H1 (cell line): ENCODE results near the gene PPP1R9A. TPM values are rescaled to one million over a fixed set of nuclear protein-coding genes. Genes with fewer than 3 reads are reported as not detected.

ENCODE experiments used
- CTCF ChIA-PET: fragments of 300-600 bp; sonication (Branson Sonifier 250); formaldehyde crosslinking; loops from one replicate; lab custom pipeline; 2021; ENCODE audit not compliant: partially characterized antibody; lab: Charles Lee
- POLR2A ChIA-PET: fragments of 300-600 bp; sonication (Branson Sonifier 250); formaldehyde crosslinking; loops from one replicate; lab custom pipeline; 2021; ENCODE audit warnings: inconsistent platforms; ENCODE audit not compliant: partially characterized antibody; lab: Charles Lee
- DNase-seq, 2 experiments: peaks; one replicate each; pipeline versions ENCODE4 v3.0.0 to v3.0.0-alpha.2; 2010 to 2022; ENCODE audit warnings: low spot score in 2 of 2, low read depth in 1 of 2, mixed read lengths in 1 of 2
- FAIRE-seq: peaks from 2 replicates; lab custom pipeline; 2011; peaks lifted over from hg19 to GRCh38; lab: Jason Lieb, UNC
- H2AFZ ChIP-seq: 2 replicates; pipeline ENCODE4 v1.8.1; 2012; ENCODE audit warnings: low read length, inconsistent platforms
- H2AK5ac ChIP-seq: 2 replicates; pipeline ENCODE4 v1.6.1; 2013; ENCODE audit warnings: low read depth, low read length
- H2BK120ac ChIP-seq: replicated peaks from 2 replicates; pipeline ENCODE3; 2013; ENCODE audit warnings: low read depth, low read length, inconsistent platforms
- H2BK12ac ChIP-seq: 2 replicates; pipeline ENCODE4 v1.6.1; 2013; ENCODE audit warnings: low read depth, low read length
- H2BK15ac ChIP-seq: 2 replicates; pipeline ENCODE4 v1.6.1; 2013; ENCODE audit warnings: low read length
- H2BK20ac ChIP-seq: 2 replicates; pipeline ENCODE4 v1.6.1; 2013; ENCODE audit warnings: low read length
- H2BK5ac ChIP-seq: 2 replicates; pipeline ENCODE4 v1.6.1; 2013; ENCODE audit warnings: low read depth, low read length
- H3K14ac ChIP-seq: 2 replicates; pipeline ENCODE4 v1.6.1; 2013; ENCODE audit warnings: inconsistent platforms; ENCODE audit not compliant: insufficient read length
- H3K18ac ChIP-seq: 2 replicates; pipeline ENCODE4 v1.6.1; 2013; ENCODE audit warnings: low read length; ENCODE audit errors: extremely low read depth
- H3K23ac ChIP-seq: 2 replicates; pipeline ENCODE4 v1.6.1; 2013; ENCODE audit warnings: inconsistent platforms; ENCODE audit not compliant: insufficient read length
- H3K23me2 ChIP-seq: 2 replicates; pipeline ENCODE4 v1.6.1; 2013; ENCODE audit warnings: low read depth, low read length
- H3K27ac ChIP-seq: 2 replicates; pipeline ENCODE4 v1.6.1; 2011; ENCODE audit warnings: low read depth, low read length, inconsistent platforms
- H3K27me3 ChIP-seq, 4 experiments: replicated peaks in 1 of 4; 1 replicate in 1 of 4; 2 replicates in 3 of 4; pipeline versions ENCODE4 v1.6.1 to v1.8.1; 2011 to 2013; ENCODE audit warnings: low read length in 3 of 4, mild to moderate bottlenecking in 3 of 4, inconsistent platforms in 2 of 4, mixed read lengths in 2 of 4, moderate library complexity in 1 of 4; ENCODE audit not compliant: control insufficient read depth in 3 of 4, insufficient read depth in 3 of 4; ENCODE audit errors: extremely low read depth in 1 of 4
- H3K36me3 ChIP-seq, 4 experiments: 2 replicates each; pipeline versions ENCODE4 v1.6.1 to v1.8.1; 2011 to 2013; ENCODE audit warnings: mild to moderate bottlenecking in 4 of 4, low read length in 3 of 4, moderate library complexity in 2 of 4, control low read depth in 1 of 4, inconsistent platforms in 1 of 4; ENCODE audit not compliant: insufficient read depth in 4 of 4, control insufficient read depth in 2 of 4
- H3K4ac ChIP-seq: replicated peaks from 2 replicates; pipeline ENCODE3; 2013; ENCODE audit warnings: low read length, low read depth, mixed read lengths, inconsistent platforms; ENCODE audit not compliant: insufficient read length
- H3K4me1 ChIP-seq, 4 experiments: replicated peaks in 1 of 4; 1 replicate in 1 of 4; 2 replicates in 3 of 4; pipeline versions ENCODE4 v1.6.1 to v1.8.1; 2011 to 2013; ENCODE audit warnings: low read length in 3 of 4, inconsistent platforms in 2 of 4, mixed read lengths in 1 of 4; ENCODE audit not compliant: insufficient read depth in 4 of 4, control insufficient read depth in 3 of 4
- H3K4me2 ChIP-seq, 2 experiments: 2 replicates each; pipeline versions ENCODE4 v1.6.1 to v1.8.1; 2011 to 2013; ENCODE audit warnings: low read depth in 2 of 2, low read length in 2 of 2, control low read depth in 1 of 2, inconsistent platforms in 1 of 2, mild to moderate bottlenecking in 1 of 2; ENCODE audit not compliant: insufficient read depth in 1 of 2
- H3K4me3 ChIP-seq, 4 experiments: fragments of 200-600, 300-600 bp in 1 of 4; sonication (generic), shearing (Covaris generic), sonication (Bioruptor Twin) in 1 of 4; 2 replicates each; pipeline versions ENCODE4 v1.5.1 to v1.8.1; 2011 to 2016; ENCODE audit warnings: low read length in 4 of 4, low read depth in 3 of 4, control low read depth in 2 of 4, inconsistent platforms in 2 of 4, mild to moderate bottlenecking in 2 of 4, mixed read lengths in 1 of 4, moderate library complexity in 1 of 4; ENCODE audit not compliant: insufficient read depth in 2 of 4; ENCODE audit errors: extremely low read depth in 1 of 4
- H3K56ac ChIP-seq: replicated peaks from 2 replicates; pipeline ENCODE3; 2013; ENCODE audit warnings: low read depth, mild to moderate bottlenecking, mixed read lengths, low read length, inconsistent platforms; ENCODE audit not compliant: insufficient read length
- H3K79me1 ChIP-seq: 2 replicates; pipeline ENCODE4 v1.6.1; 2013; ENCODE audit warnings: low read depth, low read length, control low read depth
- H3K79me2 ChIP-seq, 2 experiments: 2 replicates each; pipeline versions ENCODE4 v1.6.1 to v1.8.1; 2012 to 2013; ENCODE audit warnings: low read length in 2 of 2, mild to moderate bottlenecking in 2 of 2, inconsistent platforms in 1 of 2; ENCODE audit not compliant: insufficient read depth in 2 of 2, control insufficient read depth in 1 of 2
- H3K9ac ChIP-seq, 4 experiments: replicated peaks in 1 of 4; 1 replicate in 1 of 4; 2 replicates in 3 of 4; pipeline versions ENCODE4 v1.6.1 to v1.8.1; 2011 to 2013; ENCODE audit warnings: low read depth in 3 of 4, low read length in 3 of 4, control low read depth in 2 of 4, mild to moderate bottlenecking in 2 of 4, moderate library complexity in 2 of 4, inconsistent platforms in 1 of 4; ENCODE audit errors: extremely low read depth in 1 of 4
- H3K9me3 ChIP-seq, 2 experiments: 2 replicates each; pipeline versions ENCODE4 v1.6.1 to v1.8.1; 2012 to 2013; ENCODE audit warnings: mild to moderate bottlenecking in 2 of 2, moderate library complexity in 2 of 2, control low read depth in 1 of 2, inconsistent platforms in 1 of 2, low read depth in 1 of 2, low read length in 1 of 2, mixed read lengths in 1 of 2; ENCODE audit not compliant: insufficient read depth in 2 of 2
- H4K20me1 ChIP-seq, 2 experiments: replicated peaks in 1 of 2; 2 replicates each; pipeline versions ENCODE3 to v1.8.1; 2011 to 2013; ENCODE audit warnings: inconsistent platforms in 2 of 2, low read length in 2 of 2, mild to moderate bottlenecking in 1 of 2; ENCODE audit not compliant: insufficient read depth in 2 of 2, control insufficient read depth in 1 of 2
- H4K5ac ChIP-seq: 2 replicates; pipeline ENCODE4 v1.6.1; 2013; ENCODE audit warnings: low read length, low read depth, mixed read lengths, inconsistent platforms; ENCODE audit not compliant: insufficient read length
- H4K8ac ChIP-seq: 2 replicates; pipeline ENCODE4 v1.8.0; 2013; ENCODE audit warnings: mild to moderate bottlenecking, moderate library complexity, low read length, inconsistent platforms; ENCODE audit not compliant: insufficient read depth; ENCODE audit errors: extremely low read depth
- H4K91ac ChIP-seq: replicated peaks from 2 replicates; pipeline ENCODE3; 2013; ENCODE audit warnings: low read length, mixed read lengths, inconsistent platforms; ENCODE audit not compliant: insufficient read length
- EZH2 ChIP-seq: fragments of 200-600 bp; sonication (generic); IDR thresholded peaks from 2 replicates; pipeline ENCODE4 v1.7.1; 2012; ENCODE audit warnings: low read depth, mild to moderate bottlenecking, moderate library complexity, low read length, inconsistent platforms; ENCODE audit not compliant: severe bottlenecking
- JUND ChIP-seq: IDR thresholded peaks from 2 replicates; pipeline ENCODE4 v1.6.1; 2011; ENCODE audit warnings: mild to moderate bottlenecking, improper control_type of control experiment, low read length
- WGBS, 2 experiments: shearing (Covaris generic) in 1 of 2; methylation state at CpG; one replicate each; pipeline versions ENCODE4 v1.1.6 to v1.1.7; 2013 to 2015; ENCODE audit warnings: low lambda C conversion rate in 2 of 2, mixed read lengths in 2 of 2, inconsistent platforms in 1 of 2, low coverage in 1 of 2, missing lambda C conversion rate in 1 of 2; ENCODE audit not compliant: insufficient replicate concordance in 2 of 2, insufficient coverage in 1 of 2, insufficient read length in 1 of 2; ENCODE audit errors: extremely low coverage in 1 of 2, missing lambda C conversion rate in 1 of 2; 5-methylcytosine and 5-hydroxymethylcytosine counted together
- polyA plus RNA-seq, 7 experiments: library from polyadenylated mRNA; depleted of rRNA in 3 of 7; stranded (reverse) in 5 of 7; unstranded in 2 of 7; fragments of >200 nt in 5 of 7; fragments of 200-250 nt in 2 of 7; gene quantifications; 1 replicate in 5 of 7; 2 replicates in 1 of 7; 4 replicates in 1 of 7; pipeline versions ENCODE4 v1.2.1 to v1.2.3, GENCODE V29; 2011 to 2013; ENCODE audit warnings: missing spikeins in 2 of 7, mixed read lengths in 2 of 7
- total RNA-seq: library from RNA; stranded (reverse); fragmentation: NEBNext Ultra II Directional; extraction: Animal tissue kit (Norgen Biotek cat#: 25700); gene quantifications from 2 replicates; pipeline ENCODE4 v1.2.1, GENCODE V29; 2021

Gene PPP1R9A
- total and polyA plus RNA-seq, 2 of the 8 experiments (the other 6 are each of a cell fraction or from before 2014, with no cell fraction given) = 3.0 to 20.3 TPM

DNA sequence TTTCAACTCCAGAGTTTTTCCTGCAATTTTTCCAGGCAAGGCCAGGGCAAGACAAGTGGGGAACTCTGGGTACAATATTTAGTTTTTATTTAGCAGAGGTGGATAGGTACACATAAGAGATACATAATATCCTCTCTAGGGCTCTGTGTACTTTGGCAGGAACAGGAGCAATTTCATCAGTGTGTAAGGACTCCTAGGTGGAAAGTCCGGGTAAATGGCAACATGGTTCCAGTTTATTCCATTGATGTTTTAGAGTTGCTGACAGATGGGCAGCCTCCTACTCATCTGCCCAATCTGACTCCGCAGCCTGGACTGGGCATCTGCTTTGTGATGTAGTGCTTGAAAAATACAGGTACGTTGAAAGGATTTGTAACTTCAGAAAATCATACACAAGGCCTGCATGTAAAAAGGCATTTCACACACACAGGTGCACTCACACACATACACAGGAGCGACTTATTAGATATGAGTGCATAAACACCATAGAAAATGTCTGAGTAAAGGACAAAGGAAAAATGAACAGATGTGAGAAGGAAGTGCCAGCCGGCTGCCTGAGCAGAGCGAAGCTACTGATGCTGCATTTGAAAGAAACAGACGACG is 411.2 kb downstream of the PPP1R9A start:
- no peaks in the 10 kb centered on the region for H4K20me1 ChIP-seq
- H3K27me3 ChIP-seq = no peaks in the 10 kb centered on the region
- H3K79me2 ChIP-seq = no peaks in the 10 kb centered on the region
- H2BK120ac ChIP-seq = no peak overlapping the region
- POLR2A ChIA-PET = no interaction called here
- H2BK15ac ChIP-seq = no peak overlapping the region
- H2BK5ac ChIP-seq = no peak overlapping the region
- 85% methylated on average over 8 of the region's 8 CpGs; no CpG with 5 or more reads in 1 of the 2 experiments for WGBS, 2 experiments
- H3K36me3 ChIP-seq = no peaks in the 10 kb centered on the region
- H2AFZ ChIP-seq = no peak overlapping the region
- H3K18ac ChIP-seq = no peak overlapping the region
- H4K91ac ChIP-seq = no peak overlapping the region
- no peak overlapping the region for H2AK5ac ChIP-seq
- no peak overlapping the region for H3K14ac ChIP-seq
- no peak overlapping the region for H4K5ac ChIP-seq
- no peak overlapping the region for H3K23ac ChIP-seq
- H3K79me1 ChIP-seq = no peaks in the 10 kb centered on the region
- TF ChIP-seq JUND (no peak), EZH2 (no peak)
- TF ChIP-seq, all 59 proteins: peak for 0
- no peak overlapping the region for H3K9ac ChIP-seq
- H3K23me2 ChIP-seq = no peaks in the 10 kb centered on the region
- no peak overlapping the region for H3K56ac ChIP-seq
- no peak overlapping the region for H2BK20ac ChIP-seq
- no peak for FAIRE-seq
- no peak overlapping the region for H4K8ac ChIP-seq
- H3K4me1 ChIP-seq = peaks cover 0 to 2% (median under 1%) of the 10 kb centered on the region in 4 experiments; a peak in 2 of 7 replicates
- H3K4me3 ChIP-seq = no peak overlapping the region
- H3K4me2 ChIP-seq = no peak overlapping the region
- no peaks in the 10 kb centered on the region for H3K9me3 ChIP-seq
- H2BK12ac ChIP-seq = no peak overlapping the region
- DNase-seq = no peak
- CTCF ChIA-PET = no interaction called here
- no peak overlapping the region for H3K27ac ChIP-seq
- H3K4ac ChIP-seq = no peak overlapping the region
